ENCODE measurements around the gene PPM1H.
"Not testable (repeated sequence)": the region's sequence is repeated elsewhere in the genome, so short reads cannot be mapped to it uniquely, and the experiment has no call there.

- TF ChIP-seq, protein P1, sequence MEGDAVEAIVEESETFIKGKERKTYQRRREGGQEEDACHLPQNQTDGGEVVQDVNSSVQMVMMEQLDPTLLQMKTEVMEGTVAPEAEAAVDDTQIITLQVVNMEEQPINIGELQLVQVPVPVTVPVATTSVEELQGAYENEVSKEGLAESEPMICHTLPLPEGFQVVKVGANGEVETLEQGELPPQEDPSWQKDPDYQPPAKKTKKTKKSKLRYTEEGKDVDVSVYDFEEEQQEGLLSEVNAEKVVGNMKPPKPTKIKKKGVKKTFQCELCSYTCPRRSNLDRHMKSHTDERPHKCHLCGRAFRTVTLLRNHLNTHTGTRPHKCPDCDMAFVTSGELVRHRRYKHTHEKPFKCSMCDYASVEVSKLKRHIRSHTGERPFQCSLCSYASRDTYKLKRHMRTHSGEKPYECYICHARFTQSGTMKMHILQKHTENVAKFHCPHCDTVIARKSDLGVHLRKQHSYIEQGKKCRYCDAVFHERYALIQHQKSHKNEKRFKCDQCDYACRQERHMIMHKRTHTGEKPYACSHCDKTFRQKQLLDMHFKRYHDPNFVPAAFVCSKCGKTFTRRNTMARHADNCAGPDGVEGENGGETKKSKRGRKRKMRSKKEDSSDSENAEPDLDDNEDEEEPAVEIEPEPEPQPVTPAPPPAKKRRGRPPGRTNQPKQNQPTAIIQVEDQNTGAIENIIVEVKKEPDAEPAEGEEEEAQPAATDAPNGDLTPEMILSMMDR (conservative IDR thresholded peaks at IDR 0.05 in 1 of 2, IDR thresholded peaks at IDR 0.05 in 1 of 2; ENCODE audit: extremely low read depth in 1 of 2, insufficient read depth in 1 of 2, low read depth in 1 of 2, low read length in 2 of 2) = not testable (repeated sequence)
- TF ChIP-seq EZH2 (IDR thresholded peaks at IDR 0.05; ENCODE audit: borderline replicate concordance, low read length) = not testable (repeated sequence)
Observed at GRCh38 chr12:62966446-62966989, 31.6 kb upstream of the PPM1H start.

Measured in mammary epithelial cell (primary cell).